GM19240 (cell line): Measurements from ENCODE around the gene KLF8.
"Not testable (repeated sequence)": the region's sequence is repeated elsewhere in the genome, so short reads cannot be mapped to it uniquely, and the experiment has no call there.

ENCODE experiments used
- DNase-seq: peaks from one replicate; pipeline ENCODE4 v3.0.0; 2011; ENCODE audit warnings: low spot score; ENCODE audit not compliant: insufficient read length

The KLF8 gene

GRCh38 chrX:56232221-56233082 is at the start of gene KLF8:
KLF8 (plus strand) TSS chrX:56232356; CDS start chrX:56233335, 979 bp downstream.
- no peak for DNase-seq

- DNase-seq = not testable (repeated sequence)
Measured at GRCh38 chrX:56206945-56207344, 25.2 kb upstream of the KLF8 start.

GRCh38 chrX:56211701-56212100 is 20.5 kb upstream of the KLF8 start:
- no peak for DNase-seq

- DNase-seq = no peak
Measured at GRCh38 chrX:56216332-56216731, 15.8 kb upstream of the KLF8 start.

GRCh38 chrX:56219700-56220099 is 12.5 kb upstream of the KLF8 start:
- no peak for DNase-seq

- no peak for DNase-seq
Measured at GRCh38 chrX:56221101-56221500, 11.1 kb upstream of the KLF8 start.

GRCh38 chrX:56222473-56223000 is 9.6 kb upstream of the KLF8 start:
- DNase-seq = no peak

GRCh38 chrX:56226980-56227379 is 5.2 kb upstream of the KLF8 start:
- DNase-seq = no peak

- no peak for DNase-seq
Measured at GRCh38 chrX:56228914-56229313, 3.2 kb upstream of the KLF8 start.

GRCh38 chrX:56231537-56232090 is 542 bp upstream of the KLF8 start:
- no peak for DNase-seq

- no peak for DNase-seq
Measured at GRCh38 chrX:56233100-56233499, 944 bp downstream of the KLF8 start.

GRCh38 chrX:56233682-56234081 is 1.5 kb downstream of the KLF8 start:
- DNase-seq = no peak

GRCh38 chrX:56248492-56248891 is 16.3 kb downstream of the KLF8 start:
- DNase-seq = peak; percentile 30

GRCh38 chrX:56253832-56254703 is 21.9 kb downstream of the KLF8 start:
- DNase-seq = no peak

- DNase-seq = no peak
Measured at GRCh38 chrX:56268888-56269287, 36.7 kb downstream of the KLF8 start.

GRCh38 chrX:56278692-56279091 is 46.5 kb downstream of the KLF8 start:
- no peak for DNase-seq

- DNase-seq = no peak
Measured at GRCh38 chrX:56279863-56280262, 47.7 kb downstream of the KLF8 start.

GRCh38 chrX:56281789-56282188 is 49.6 kb downstream of the KLF8 start:
- no peak for DNase-seq

GRCh38 chrX:56284269-56284668 is 52.1 kb downstream of the KLF8 start:
- DNase-seq = no peak

GRCh38 chrX:56288608-56289007 is 56.5 kb downstream of the KLF8 start:
- DNase-seq = no peak

- DNase-seq = no peak
Measured at GRCh38 chrX:56289449-56289848, 57.3 kb downstream of the KLF8 start.

- DNase-seq = no peak
Measured at GRCh38 chrX:56308726-56309125, 76.6 kb downstream of the KLF8 start.
